Retinal pigment epithelial cell (primary cell): Measurements from ENCODE around the gene TYSND1.
A peak's percentile ranks its signal among the peaks of the same experiment; 100 is the strongest.

Source experiments
- DNase-seq: peaks from one replicate; pipeline ENCODE4 v3.0.0-alpha.2; 2010; ENCODE audit warnings: low read depth
- H3K4me3 ChIP-seq: 2 replicates; pipeline ENCODE4 v1.5.1; 2011; ENCODE audit warnings: mild to moderate bottlenecking, low read length, control low read depth, moderate library complexity
- TF ChIP-seq, protein P1 (sequence below): conservative IDR thresholded peaks from 2 replicates; pipeline ENCODE4 v1.5.1; 2011; ENCODE audit warnings: low read depth, low read length, control low read depth, inconsistent platforms

The TYSND1 gene, protein sequence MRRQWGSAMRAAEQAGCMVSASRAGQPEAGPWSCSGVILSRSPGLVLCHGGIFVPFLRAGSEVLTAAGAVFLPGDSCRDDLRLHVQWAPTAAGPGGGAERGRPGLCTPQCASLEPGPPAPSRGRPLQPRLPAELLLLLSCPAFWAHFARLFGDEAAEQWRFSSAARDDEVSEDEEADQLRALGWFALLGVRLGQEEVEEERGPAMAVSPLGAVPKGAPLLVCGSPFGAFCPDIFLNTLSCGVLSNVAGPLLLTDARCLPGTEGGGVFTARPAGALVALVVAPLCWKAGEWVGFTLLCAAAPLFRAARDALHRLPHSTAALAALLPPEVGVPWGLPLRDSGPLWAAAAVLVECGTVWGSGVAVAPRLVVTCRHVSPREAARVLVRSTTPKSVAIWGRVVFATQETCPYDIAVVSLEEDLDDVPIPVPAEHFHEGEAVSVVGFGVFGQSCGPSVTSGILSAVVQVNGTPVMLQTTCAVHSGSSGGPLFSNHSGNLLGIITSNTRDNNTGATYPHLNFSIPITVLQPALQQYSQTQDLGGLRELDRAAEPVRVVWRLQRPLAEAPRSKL

DNA sequence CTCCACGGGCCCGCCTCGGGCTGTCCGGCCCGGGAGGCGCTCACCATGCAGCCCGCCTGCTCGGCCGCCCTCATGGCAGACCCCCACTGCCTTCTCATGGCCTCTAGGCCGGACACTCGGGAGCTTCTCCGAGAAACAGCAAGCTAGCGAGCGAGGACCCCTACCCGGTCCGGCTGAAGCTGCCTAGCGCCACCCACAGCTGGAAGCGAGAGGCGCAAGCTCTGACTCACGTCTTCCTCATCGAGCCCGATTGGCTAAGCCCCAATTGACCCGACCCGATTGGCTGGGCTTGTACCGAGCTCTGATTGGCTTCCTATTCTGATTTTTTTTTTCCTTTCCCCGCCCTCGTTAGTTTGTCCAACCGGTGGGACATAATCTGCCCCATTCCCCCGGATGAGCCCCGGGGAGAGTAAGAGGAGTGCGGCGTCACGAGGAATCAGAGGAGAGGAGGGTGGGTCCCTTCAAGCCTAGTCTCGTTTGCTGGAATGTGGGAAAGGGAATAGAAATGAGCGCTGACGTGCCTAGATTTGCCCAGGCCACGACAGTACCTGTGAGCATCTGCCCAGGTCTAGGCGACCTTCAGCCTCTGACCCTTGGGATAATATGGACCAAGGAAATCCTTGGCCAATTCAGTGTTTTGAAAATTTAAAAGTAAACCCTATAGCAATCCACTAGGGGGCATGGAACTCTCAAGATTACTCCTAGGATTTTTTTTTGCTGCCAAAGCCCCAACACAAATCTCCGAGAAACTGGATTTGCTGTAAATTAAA lies at the start of gene TYSND1:
TYSND1 (minus strand) TSS at position 212 of the 770 bp plus-strand sequence; CDS start at position 98, 114 bp downstream.
- TF ChIP-seq, protein P1, sequence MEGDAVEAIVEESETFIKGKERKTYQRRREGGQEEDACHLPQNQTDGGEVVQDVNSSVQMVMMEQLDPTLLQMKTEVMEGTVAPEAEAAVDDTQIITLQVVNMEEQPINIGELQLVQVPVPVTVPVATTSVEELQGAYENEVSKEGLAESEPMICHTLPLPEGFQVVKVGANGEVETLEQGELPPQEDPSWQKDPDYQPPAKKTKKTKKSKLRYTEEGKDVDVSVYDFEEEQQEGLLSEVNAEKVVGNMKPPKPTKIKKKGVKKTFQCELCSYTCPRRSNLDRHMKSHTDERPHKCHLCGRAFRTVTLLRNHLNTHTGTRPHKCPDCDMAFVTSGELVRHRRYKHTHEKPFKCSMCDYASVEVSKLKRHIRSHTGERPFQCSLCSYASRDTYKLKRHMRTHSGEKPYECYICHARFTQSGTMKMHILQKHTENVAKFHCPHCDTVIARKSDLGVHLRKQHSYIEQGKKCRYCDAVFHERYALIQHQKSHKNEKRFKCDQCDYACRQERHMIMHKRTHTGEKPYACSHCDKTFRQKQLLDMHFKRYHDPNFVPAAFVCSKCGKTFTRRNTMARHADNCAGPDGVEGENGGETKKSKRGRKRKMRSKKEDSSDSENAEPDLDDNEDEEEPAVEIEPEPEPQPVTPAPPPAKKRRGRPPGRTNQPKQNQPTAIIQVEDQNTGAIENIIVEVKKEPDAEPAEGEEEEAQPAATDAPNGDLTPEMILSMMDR, result peak; percentile 77
- H3K4me3 ChIP-seq, result peak within 1 kb of the TSS; percentile 67

DNA sequence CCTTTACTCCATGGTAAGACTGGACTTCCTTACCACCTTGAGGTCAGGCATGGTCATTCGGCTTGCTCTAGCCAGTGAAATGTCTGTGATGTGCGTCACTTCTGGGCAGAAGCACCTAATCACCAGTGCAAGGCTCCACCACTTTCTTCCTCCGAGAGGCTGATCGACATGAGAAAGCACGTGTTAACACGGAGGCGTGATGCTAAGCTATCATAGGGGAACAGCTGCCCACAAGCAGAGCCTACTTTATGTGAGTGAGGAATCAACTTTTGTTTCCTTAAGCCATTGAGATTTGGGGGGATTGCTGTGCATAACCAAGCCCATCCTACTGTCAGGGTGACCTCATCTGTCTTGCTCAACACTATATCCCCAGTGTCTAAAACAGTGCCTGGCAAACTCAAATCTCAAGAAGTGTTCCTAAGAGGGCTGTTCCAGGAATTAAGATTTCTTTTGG lies 46.9 kb upstream of the TYSND1 start:
- no peak for DNase-seq
- TF ChIP-seq, protein P1, result no peak

More for the DNA sequence above, at the start of gene TYSND1:
- DNase-seq, result peak; percentile 95

DNA sequence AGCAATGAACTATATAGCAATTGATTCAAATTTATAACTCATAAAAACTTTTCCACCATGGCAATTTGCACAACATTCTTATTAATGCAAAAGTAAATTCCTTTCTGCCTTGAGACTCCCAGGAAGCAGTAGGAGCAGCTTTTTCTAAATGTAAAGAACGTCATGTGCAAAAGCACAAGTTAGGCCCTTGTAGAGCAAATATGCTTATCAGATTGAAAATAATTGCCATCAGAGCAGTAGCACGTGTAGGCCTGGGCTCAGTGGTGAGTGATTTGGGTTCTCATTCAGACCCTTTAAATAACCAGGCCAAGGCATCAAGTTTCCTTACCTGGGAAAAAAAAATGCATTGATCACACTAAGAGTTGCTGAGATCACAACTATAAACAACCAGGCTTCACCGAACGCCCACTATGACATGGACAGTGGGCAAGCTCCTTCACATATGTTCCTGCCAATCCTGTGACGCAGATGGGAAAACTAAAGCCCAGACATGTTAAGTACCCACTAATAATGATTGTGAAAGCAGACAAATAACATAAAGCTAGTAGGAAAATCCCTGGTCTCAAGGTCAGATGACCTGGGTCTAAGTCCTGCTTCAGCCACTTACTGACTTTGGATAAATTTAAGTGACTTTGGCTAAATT lies 45.9 kb upstream of the TYSND1 start:
- no peak overlapping the region for H3K4me3 ChIP-seq
- TF ChIP-seq, protein P1, result no peak
- DNase-seq, result peak; percentile 88

More for the DNA sequence above, 46.9 kb upstream of the TYSND1 start:
- no peak overlapping the region for H3K4me3 ChIP-seq

DNA sequence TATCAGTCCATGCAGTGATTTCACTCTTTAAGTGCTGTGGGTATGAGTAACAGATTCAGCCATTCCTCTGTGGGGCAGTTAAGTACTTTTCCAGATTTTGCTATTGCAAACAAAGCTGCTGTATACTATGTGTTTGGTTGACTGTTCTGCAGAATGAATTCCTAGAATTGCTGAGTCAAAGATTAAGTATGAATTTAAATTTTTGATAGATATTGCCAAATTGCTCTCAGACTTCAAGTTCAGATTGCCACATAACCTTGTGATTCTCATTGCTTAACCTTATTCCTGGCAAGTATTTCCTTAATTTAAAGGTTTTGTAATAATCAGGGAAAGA lies 45.4 kb upstream of the TYSND1 start:
- TF ChIP-seq, protein P1, result no peak
- H3K4me3 ChIP-seq, result no peak overlapping the region
- peak; percentile 84 for DNase-seq

DNA sequence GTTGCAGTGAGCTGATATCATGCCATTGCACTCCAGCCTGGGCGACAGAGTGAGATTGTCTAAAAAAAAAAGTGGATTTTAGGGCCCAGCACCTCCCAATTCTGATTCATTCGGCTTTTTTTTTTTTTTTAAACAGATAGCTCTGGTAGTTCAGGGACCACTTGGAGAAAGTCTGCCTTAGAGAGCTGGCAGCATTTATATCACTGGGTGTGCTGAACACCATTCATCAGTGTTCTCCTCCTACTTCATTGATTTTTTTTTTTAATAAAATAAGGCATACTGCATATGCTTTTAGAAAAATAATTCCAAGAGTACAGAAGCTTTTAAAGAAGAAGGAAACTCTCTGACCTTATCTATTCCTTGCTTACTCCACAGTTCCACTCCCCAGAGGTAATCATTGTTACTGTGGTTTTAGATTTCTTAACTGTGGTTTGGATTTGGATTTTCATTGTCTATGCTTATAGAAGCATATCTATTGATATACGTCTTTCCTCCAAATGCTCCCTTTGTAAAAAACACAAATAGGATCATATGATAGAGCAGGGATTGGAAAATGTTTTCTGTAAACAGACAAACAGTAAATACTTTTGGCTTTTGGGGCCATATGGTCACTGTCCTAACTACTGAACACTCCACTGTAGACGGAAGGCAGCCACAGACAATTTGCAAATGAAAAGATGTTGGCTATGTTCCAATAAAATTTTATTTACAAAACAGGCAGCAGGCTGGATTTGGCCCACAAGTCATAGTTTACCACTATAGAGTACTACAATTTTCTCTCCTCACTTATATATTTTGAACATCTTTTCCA lies 44.9 kb upstream of the TYSND1 start:
- H3K4me3 ChIP-seq, result no peak overlapping the region
- TF ChIP-seq, protein P1, result no peak
- no peak for DNase-seq

DNA sequence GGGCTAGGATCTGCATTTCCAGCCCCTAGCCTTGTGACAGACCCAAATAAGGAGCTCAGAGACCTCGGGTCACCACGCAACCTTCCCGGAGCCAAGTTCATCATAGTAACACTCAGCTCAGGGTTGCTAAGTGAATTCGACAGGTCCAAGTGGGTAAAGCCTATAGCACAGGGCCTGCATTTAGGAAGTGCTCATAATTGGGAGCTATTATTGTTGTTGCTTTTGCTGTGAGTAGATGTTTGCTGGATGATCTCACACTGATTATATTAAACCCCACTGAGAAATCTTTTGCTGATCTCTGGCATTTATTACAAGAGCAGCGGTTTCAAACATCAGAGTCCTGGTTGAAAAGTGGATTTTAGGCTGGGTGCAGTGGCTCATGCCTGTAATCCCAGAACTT lies 44.1 kb upstream of the TYSND1 start:
- TF ChIP-seq, protein P1, result no peak
- no peak overlapping the region for H3K4me3 ChIP-seq
- peak; percentile 39 for DNase-seq
